CD4-positive, CD25-positive, alpha-beta regulatory T cell (primary cell): ENCODE results near the gene AKAP10. TPM values are rescaled to one million over a fixed set of nuclear protein-coding genes. Genes with fewer than 3 reads are reported as not detected.
A peak's percentile ranks its signal among the peaks of the same experiment; 100 is the strongest.

Experiments
- ATAC-seq, 2 donors: fragments of 150-1000 bp; cut with Tn5 transposase; one replicate each; pipeline ENCODE4 v1.10.0; 2021; ENCODE audit warnings: low read depth in 2 of 2, moderate number of reproducible peaks in 2 of 2, moderate library complexity in 1 of 2
- DNase-seq, 3 donors: peaks; one replicate each; pipeline versions ENCODE4 v3.0.0 to v3.0.0-alpha.2; 2012 to 2022; ENCODE audit warnings: mixed read lengths in 1 of 3
- H3K27ac ChIP-seq: one replicate; pipeline ENCODE4 v1.7.0; 2013; ENCODE audit warnings: mild to moderate bottlenecking, low read length; ENCODE audit not compliant: insufficient read depth, poor library complexity, severe bottlenecking
- H3K27me3 ChIP-seq: one replicate; pipeline ENCODE4 v1.7.0; 2013; ENCODE audit warnings: low read length; ENCODE audit not compliant: control insufficient read depth, insufficient read depth
- H3K36me3 ChIP-seq: one replicate; pipeline ENCODE4 v1.7.0; 2013; ENCODE audit warnings: mild to moderate bottlenecking, low read length, moderate library complexity; ENCODE audit not compliant: control insufficient read depth, insufficient read depth
- H3K4me1 ChIP-seq: 2 replicates; pipeline ENCODE4 v1.7.0; 2013; ENCODE audit warnings: mild to moderate bottlenecking, low read length; ENCODE audit not compliant: insufficient read depth, control insufficient read depth, poor library complexity, severe bottlenecking
- H3K4me3 ChIP-seq: one replicate; pipeline ENCODE4 v1.7.0; 2013; ENCODE audit warnings: low read depth, mild to moderate bottlenecking, low read length, moderate library complexity
- H3K9me3 ChIP-seq, 2 experiments: 1 replicate in 1 of 2; 2 replicates in 1 of 2; pipeline ENCODE4 v1.7.0; 2013; ENCODE audit warnings: low read length in 2 of 2, mild to moderate bottlenecking in 1 of 2, moderate library complexity in 1 of 2; ENCODE audit not compliant: control insufficient read depth in 2 of 2
- H3K27ac Mint-ChIP-seq, 3 donors: one replicate each; pipeline ENCODE4 v1.8.0; 2020 to 2022; ENCODE audit warnings: mild to moderate bottlenecking in 3 of 3, mixed read lengths in 3 of 3, moderate library complexity in 2 of 3
- H3K27me3 Mint-ChIP-seq: one replicate; pipeline ENCODE4 v1.8.0; 2022; ENCODE audit warnings: mild to moderate bottlenecking, mixed read lengths
- H3K36me3 Mint-ChIP-seq: one replicate; pipeline ENCODE4 v1.8.0; 2020; ENCODE audit warnings: mixed read lengths
- H3K4me1 Mint-ChIP-seq, 4 donors: one replicate each; pipeline ENCODE4 v1.8.0; 2020 to 2022; ENCODE audit warnings: mixed read lengths in 4 of 4, mild to moderate bottlenecking in 1 of 4
- H3K4me3 Mint-ChIP-seq, 4 donors: one replicate each; pipeline ENCODE4 v1.8.0; 2020 to 2022; ENCODE audit warnings: mild to moderate bottlenecking in 4 of 4, mixed read lengths in 4 of 4, moderate library complexity in 3 of 4
- H3K9me3 Mint-ChIP-seq, 7 donors: one replicate each; pipeline ENCODE4 v1.8.0; 2020 to 2022; ENCODE audit warnings: mixed read lengths in 7 of 7, mild to moderate bottlenecking in 3 of 7, moderate library complexity in 2 of 7
- polyA plus RNA-seq, 4 donors: library from polyadenylated mRNA; unstranded; fragments of 300-500 nt; fragmentation: Illumina TruSeq; gene quantifications; one replicate each; pipeline ENCODE4 v1.2.3, GENCODE V29; 2021
- total RNA-seq: library from RNA; stranded (reverse); gene quantifications from one replicate; pipeline ENCODE4 v1.2.3, GENCODE V29; 2022

The AKAP10 gene
- total and polyA plus RNA-seq, 5 donors from 2014 or later = 17.7 to 46.2 (median 19.0) TPM

DNA sequence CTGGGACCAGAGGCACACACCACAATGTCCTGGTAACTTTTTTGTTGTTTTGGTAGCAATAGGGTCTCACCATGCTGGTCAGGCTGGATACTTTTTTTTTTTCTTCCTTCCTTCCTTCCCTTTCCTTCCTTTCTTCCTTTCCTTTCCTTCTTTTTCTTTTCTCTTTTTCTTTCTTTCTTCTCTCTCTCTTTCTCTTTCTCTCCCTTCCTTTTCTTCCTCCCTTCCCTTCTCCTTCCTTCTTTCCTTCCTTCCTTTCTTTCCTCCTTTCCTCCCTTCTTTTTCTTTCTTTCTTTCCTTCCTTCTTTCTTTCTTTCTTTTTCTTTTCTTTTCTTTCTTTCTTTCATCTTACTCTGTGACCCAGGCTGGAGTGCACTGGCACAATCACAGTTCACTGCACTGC lies 91.5 kb downstream of the AKAP10 start:
- no peak overlapping the region for H3K27ac Mint-ChIP-seq
- no peak for DNase-seq
- H3K4me3 Mint-ChIP-seq = no peak overlapping the region
- no peak overlapping the region for H3K27ac ChIP-seq
- H3K36me3 ChIP-seq = no peaks in the 10 kb centered on the region
- no peaks in the 10 kb centered on the region for H3K9me3 ChIP-seq
- H3K27me3 ChIP-seq = no peaks in the 10 kb centered on the region
- no peaks in the 10 kb centered on the region for H3K36me3 Mint-ChIP-seq
- no peaks in the 10 kb centered on the region for H3K4me1 ChIP-seq
- no peaks in the 10 kb centered on the region for H3K9me3 Mint-ChIP-seq
- no peaks in the 10 kb centered on the region for H3K4me1 Mint-ChIP-seq
- no peak overlapping the region for H3K4me3 ChIP-seq
- no peaks in the 10 kb centered on the region for H3K27me3 Mint-ChIP-seq
- ATAC-seq = no peak

DNA sequence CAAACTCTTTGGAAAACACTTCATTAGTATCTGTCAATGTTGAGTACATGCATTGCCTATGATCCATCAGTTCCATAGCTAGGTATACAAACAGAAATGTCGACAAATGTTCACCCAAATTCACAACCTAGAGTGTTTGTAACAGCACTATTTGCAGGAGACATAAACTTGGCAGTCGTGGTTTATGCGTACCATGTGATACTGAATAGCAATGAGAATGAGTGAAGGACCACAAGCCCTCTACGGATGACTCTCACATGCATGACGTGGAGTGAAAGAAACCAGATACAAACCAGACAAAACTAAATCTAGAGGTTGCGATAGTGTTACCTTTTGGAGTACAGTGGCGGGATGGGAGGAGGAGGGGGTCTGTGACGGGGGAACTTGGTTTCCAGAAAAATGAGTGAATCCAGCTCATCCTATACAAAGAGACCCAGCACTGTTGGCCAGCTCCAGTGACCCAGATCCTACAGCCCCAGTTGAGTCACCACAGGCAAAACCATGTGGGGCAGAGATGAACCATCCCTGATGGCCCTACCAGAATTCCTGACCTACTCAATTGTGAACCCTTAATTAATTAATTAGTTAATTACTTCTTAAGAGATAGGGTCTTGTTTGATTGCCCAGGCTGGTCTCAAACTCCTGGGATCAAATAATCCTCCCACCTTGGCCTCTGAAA lies 94.0 kb downstream of the AKAP10 start:
- H3K27me3 Mint-ChIP-seq = no peaks in the 10 kb centered on the region
- no peaks in the 10 kb centered on the region for H3K4me1 ChIP-seq
- H3K27me3 ChIP-seq = no peaks in the 10 kb centered on the region
- H3K36me3 Mint-ChIP-seq = no peaks in the 10 kb centered on the region
- no peak overlapping the region for H3K4me3 ChIP-seq
- ATAC-seq (no peak), DNase-seq (no peak)
- no peak overlapping the region for H3K27ac ChIP-seq
- H3K36me3 ChIP-seq = no peaks in the 10 kb centered on the region
- H3K9me3 Mint-ChIP-seq = no peaks in the 10 kb centered on the region
- H3K4me3 Mint-ChIP-seq = no peak overlapping the region
- H3K9me3 ChIP-seq = no peaks in the 10 kb centered on the region
- H3K27ac Mint-ChIP-seq = no peak overlapping the region
- peaks cover 0 to 6% (median under 1%) of the 10 kb centered on the region in 4 donors for H3K4me1 Mint-ChIP-seq

DNA sequence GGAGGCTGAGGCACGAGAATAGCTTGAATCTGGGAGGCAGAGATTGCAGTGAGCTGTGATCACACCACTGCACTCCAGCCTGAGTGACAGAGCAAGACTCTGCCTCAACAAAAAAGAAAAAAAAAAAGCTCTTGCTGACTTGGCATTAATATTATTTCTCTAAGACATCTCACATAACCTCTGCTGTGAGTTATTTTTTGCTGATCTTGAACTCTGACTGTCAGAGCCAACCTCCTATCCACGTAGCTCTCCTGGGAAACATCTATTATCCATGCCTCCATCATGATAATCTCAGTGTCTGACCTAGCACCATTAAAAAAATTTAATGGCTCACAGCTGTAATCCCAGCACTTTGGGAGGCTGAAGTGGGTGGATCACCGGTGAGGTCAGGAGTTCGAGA lies 97.2 kb downstream of the AKAP10 start:
- H3K4me1 Mint-ChIP-seq = peaks cover 7 to 27% (median 21%) of the 10 kb centered on the region in 4 donors
- no peaks in the 10 kb centered on the region for H3K9me3 ChIP-seq
- no peak overlapping the region for H3K27ac ChIP-seq
- no peak overlapping the region for H3K4me3 ChIP-seq
- H3K4me1 ChIP-seq = peaks cover 21% of the 10 kb centered on the region
- no peaks in the 10 kb centered on the region for H3K36me3 Mint-ChIP-seq
- no peaks in the 10 kb centered on the region for H3K27me3 ChIP-seq
- DNase-seq = no peak
- H3K36me3 ChIP-seq = no peaks in the 10 kb centered on the region
- no peak overlapping the region for H3K4me3 Mint-ChIP-seq
- H3K27me3 Mint-ChIP-seq = no peaks in the 10 kb centered on the region
- peak overlapping the region in 1 of 3 donors; percentile 65 for H3K27ac Mint-ChIP-seq
- no peak for ATAC-seq
- no peaks in the 10 kb centered on the region for H3K9me3 Mint-ChIP-seq

DNA sequence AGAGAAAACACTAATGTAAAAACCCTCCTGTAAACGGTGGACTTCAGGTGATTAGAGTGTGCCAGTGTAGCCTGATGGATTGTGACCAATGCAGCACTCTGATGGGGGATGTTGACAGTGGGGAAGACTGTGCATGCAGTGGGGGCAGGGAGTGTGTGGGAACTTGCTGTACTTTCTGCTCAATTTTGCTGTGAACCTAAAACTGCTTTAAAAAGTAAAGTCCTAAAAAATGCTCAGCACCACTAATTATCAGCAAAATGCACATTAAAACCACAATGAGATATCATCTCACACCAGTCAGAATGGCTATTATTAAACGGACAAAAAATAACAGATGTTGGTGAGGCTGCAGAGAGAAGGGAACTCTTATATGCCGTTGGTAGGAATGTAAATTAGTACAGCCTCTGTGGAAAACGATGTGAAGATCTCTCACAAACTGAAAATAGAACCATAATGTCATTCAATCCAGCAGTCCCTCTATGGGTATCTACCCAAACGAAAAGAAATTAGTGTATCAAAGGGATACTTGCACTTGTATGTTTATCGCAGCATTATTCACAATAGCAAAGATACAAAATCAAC lies 100.2 kb downstream of the AKAP10 start:
- ATAC-seq (no peak), DNase-seq (no peak)
- Histone ChIP-seq H3K4me3 (peak overlapping the region; percentile 34), H3K36me3 (no peaks in the 10 kb centered on the region), H3K9me3 (no peaks in the 10 kb centered on the region), H3K4me1 (peaks cover 21% of the 10 kb centered on the region), H3K27me3 (no peaks in the 10 kb centered on the region), H3K27ac (no peak overlapping the region)
- peaks cover 3% of the 10 kb centered on the region for H3K36me3 Mint-ChIP-seq
- peaks cover 7 to 27% (median 21%) of the 10 kb centered on the region in 4 donors for H3K4me1 Mint-ChIP-seq
- peak overlapping the region in 3 of 4 donors; percentile 19 to 87 (median 72) for H3K4me3 Mint-ChIP-seq
- no peaks in the 10 kb centered on the region for H3K27me3 Mint-ChIP-seq
- H3K27ac Mint-ChIP-seq = peak overlapping the region in 2 of 3 donors; percentile 31 to 80
- no peaks in the 10 kb centered on the region for H3K9me3 Mint-ChIP-seq

DNA sequence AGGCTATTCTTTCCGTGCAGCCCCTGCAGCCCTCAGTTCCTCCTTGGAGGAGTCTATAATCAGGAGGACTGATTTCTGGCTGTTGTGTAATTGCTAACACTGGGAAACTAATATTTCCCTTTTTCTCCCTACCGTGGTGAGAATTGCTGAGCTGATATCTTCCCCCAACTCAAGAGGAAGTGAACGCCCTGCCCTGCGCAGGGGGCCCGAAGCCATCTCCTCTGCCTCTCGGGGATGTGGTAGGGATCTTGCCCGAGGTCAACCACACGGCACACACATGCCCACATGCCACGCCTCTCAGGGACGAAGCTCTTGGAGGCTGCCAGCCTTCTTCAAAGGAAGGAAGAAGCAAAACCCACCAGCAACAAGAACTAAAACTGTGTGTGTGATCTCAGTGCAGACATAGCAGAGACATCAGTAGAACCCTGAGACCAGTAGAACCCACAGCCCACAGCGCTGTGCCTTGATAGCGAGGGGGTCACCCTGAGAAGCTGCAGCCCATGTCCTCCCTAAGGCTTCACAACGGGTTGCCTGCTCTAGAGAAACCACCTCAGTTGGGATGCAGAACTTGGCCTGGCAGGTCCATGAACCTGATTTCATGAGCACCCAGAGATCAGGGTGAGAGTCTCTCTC lies 101.0 kb downstream of the AKAP10 start:
- H3K27me3 Mint-ChIP-seq = no peaks in the 10 kb centered on the region
- Histone ChIP-seq H3K4me3 (peak overlapping the region; percentile 34), H3K27me3 (no peaks in the 10 kb centered on the region), H3K27ac (no peak overlapping the region), H3K36me3 (no peaks in the 10 kb centered on the region), H3K9me3 (no peaks in the 10 kb centered on the region), H3K4me1 (peaks cover 21% of the 10 kb centered on the region)
- H3K27ac Mint-ChIP-seq = peak overlapping the region; percentile 60 to 89 (median 80)
- H3K9me3 Mint-ChIP-seq = no peaks in the 10 kb centered on the region
- peak overlapping the region in 3 of 4 donors; percentile 67 to 87 (median 72) for H3K4me3 Mint-ChIP-seq
- DNase-seq = peak in 2 of 3 donors; percentile 21 to 74
- H3K36me3 Mint-ChIP-seq = peaks cover 3% of the 10 kb centered on the region
- peaks cover 7 to 27% (median 21%) of the 10 kb centered on the region in 4 donors for H3K4me1 Mint-ChIP-seq
- peak; percentile 73 to 76 for ATAC-seq

DNA sequence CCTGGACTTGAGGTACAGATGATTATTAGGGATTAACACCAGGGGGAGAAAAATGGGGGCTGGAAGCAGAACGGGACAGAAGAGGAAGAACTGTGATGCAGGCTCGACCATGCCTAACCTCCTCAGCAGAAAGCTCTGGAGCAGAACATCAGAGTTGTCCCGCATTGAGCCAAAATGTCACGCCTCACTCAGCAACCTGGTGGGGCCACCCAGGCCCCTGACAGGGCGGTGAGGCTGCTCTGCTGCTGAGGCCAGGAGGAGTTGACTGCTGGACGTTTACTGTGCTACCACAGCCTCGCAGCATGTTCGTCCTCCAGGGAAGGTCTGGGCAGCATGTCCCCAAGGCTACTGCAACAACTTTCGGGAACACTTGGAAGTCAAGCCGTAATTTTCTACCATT lies 103.4 kb downstream of the AKAP10 start:
- Mint-ChIP-seq H3K4me1 (peaks cover 7 to 32% (median 19%) of the 10 kb centered on the region in 4 donors), H3K27ac (no peak overlapping the region), H3K36me3 (peaks cover 3% of the 10 kb centered on the region), H3K9me3 (no peaks in the 10 kb centered on the region), H3K27me3 (no peaks in the 10 kb centered on the region), H3K4me3 (peak overlapping the region in 2 of 4 donors; percentile 30 to 46)
- no peaks in the 10 kb centered on the region for H3K36me3 ChIP-seq
- ATAC-seq (no peak), DNase-seq (no peak)
- no peaks in the 10 kb centered on the region for H3K9me3 ChIP-seq
- H3K27ac ChIP-seq = no peak overlapping the region
- peaks cover 21% of the 10 kb centered on the region for H3K4me1 ChIP-seq
- no peaks in the 10 kb centered on the region for H3K27me3 ChIP-seq
- no peak overlapping the region for H3K4me3 ChIP-seq

DNA sequence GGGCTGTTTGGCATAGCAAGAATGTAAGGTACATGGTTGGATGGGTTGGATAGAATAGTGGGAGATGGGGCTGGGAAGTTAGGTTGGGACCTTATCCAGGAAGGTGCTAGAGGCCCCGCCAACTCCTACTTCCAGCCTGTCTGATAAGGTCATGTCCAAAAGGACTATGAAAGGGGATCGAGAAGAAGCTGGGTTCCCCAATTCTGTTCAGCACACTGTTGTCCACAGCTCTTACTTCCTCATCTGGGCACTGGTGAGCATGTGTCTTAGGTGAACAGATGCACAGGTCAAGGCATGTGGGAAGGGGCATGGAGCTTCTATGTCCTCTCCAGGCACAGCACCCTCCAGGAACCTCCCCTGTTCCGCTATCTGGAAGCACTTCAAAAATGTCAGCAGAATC lies 104.3 kb downstream of the AKAP10 start:
- H3K27me3 ChIP-seq = peaks cover 2% of the 10 kb centered on the region

More for the DNA sequence above, 104.3 kb downstream of the AKAP10 start:
- Mint-ChIP-seq H3K36me3 (peaks cover 3% of the 10 kb centered on the region), H3K27me3 (no peaks in the 10 kb centered on the region), H3K9me3 (no peaks in the 10 kb centered on the region), H3K4me3 (peak overlapping the region in 1 of 4 donors; percentile 30), H3K4me1 (peaks cover 7 to 35% (median 17%) of the 10 kb centered on the region in 4 donors), H3K27ac (no peak overlapping the region)
- H3K36me3 ChIP-seq = no peaks in the 10 kb centered on the region
- no peaks in the 10 kb centered on the region for H3K9me3 ChIP-seq
- no peak for DNase-seq
- H3K4me1 ChIP-seq = peaks cover 21% of the 10 kb centered on the region
- no peak for ATAC-seq
- H3K4me3 ChIP-seq = no peak overlapping the region
- no peak overlapping the region for H3K27ac ChIP-seq
